K562 (cell line): ENCODE measurements around the gene GNRH2. TPM values are rescaled to one million over a fixed set of nuclear protein-coding genes. Genes with fewer than 3 reads are reported as not detected.
"Not testable (repeated sequence)": the region's sequence is repeated elsewhere in the genome, so short reads cannot be mapped to it uniquely, and the experiment has no call there.

Experiments
- ATAC-seq: fragments of 200-7000 bp; cut with Tn5 transposase; 3 replicates; pipeline ENCODE4 v1.9.1; 2020; ENCODE audit warnings: moderate library complexity
- BruUV-seq: library from RNA; stranded (reverse); fragments of 400-500 nt; replicated peaks from 2 replicates; lab custom pipeline; 2021; lab: Mats Ljungman, UMichigan
- CTCF ChIA-PET: fragments of 300-600 bp; formaldehyde crosslinking; extraction: SDS; loops from one replicate; lab custom pipeline; 2021; ENCODE audit warnings: low intra/inter-chr PET ratio; lab: Yijun Ruan, JAX
- POLR2A ChIA-PET: fragments of 300-600, 350-650 bp; sonication (Branson Sonifier 250); formaldehyde crosslinking; extraction: SDS; loops from one replicate; lab custom pipeline; 2021; ENCODE audit warnings: antibody characterized with exemption, inconsistent platforms; lab: Yijun Ruan, JAX
- DNase-seq, 4 experiments: peaks; one replicate each; pipeline versions ENCODE4 v3.0.0 to v3.0.0-alpha.2; 2011 to 2018; ENCODE audit warnings: low spot score in 3 of 4, mixed read lengths in 3 of 4; ENCODE audit errors: extremely low read depth in 1 of 4
- FAIRE-seq: peaks from 2 replicates; lab custom pipeline; 2011; peaks lifted over from hg19 to GRCh38; lab: Jason Lieb, UNC
- H2AFZ ChIP-seq: 2 replicates; pipeline ENCODE4 v1.6.0; 2011; ENCODE audit warnings: low read depth, low read length, control low read depth, inconsistent platforms
- H3K27ac ChIP-seq: fragments of 200-600 bp; 3 replicates; pipeline ENCODE4 v1.8.0; 2011; ENCODE audit warnings: low read depth, mild to moderate bottlenecking, control low read depth, inconsistent platforms, low read length, moderate library complexity, mixed read lengths; ENCODE audit errors: extremely low read depth
- H3K27me3 ChIP-seq, 2 experiments: fragments of 300-600 bp in 1 of 2; 2 replicates in 1 of 2; 3 replicates in 1 of 2; pipeline versions ENCODE4 v1.6.0 to v1.8.0; 2011; ENCODE audit warnings: inconsistent platforms in 2 of 2, low read length in 2 of 2, mild to moderate bottlenecking in 1 of 2, mixed read lengths in 1 of 2, moderate library complexity in 1 of 2; ENCODE audit not compliant: control insufficient read depth in 2 of 2, insufficient read depth in 2 of 2
- H3K36me3 ChIP-seq: fragments of 300-600 bp; 3 replicates; pipeline ENCODE4 v1.8.0; 2011; ENCODE audit warnings: mild to moderate bottlenecking, low read length, inconsistent platforms; ENCODE audit not compliant: control insufficient read depth, insufficient read depth
- H3K4me1 ChIP-seq, 2 experiments: fragments of 200-600 bp in 1 of 2; replicated peaks in 1 of 2; 2 replicates in 1 of 2; 3 replicates in 1 of 2; pipeline versions ENCODE4 v1.5.1 to v1.8.0; 2011; ENCODE audit warnings: inconsistent platforms in 2 of 2, low read length in 2 of 2, mild to moderate bottlenecking in 1 of 2, mixed read lengths in 1 of 2, moderate library complexity in 1 of 2; ENCODE audit not compliant: control insufficient read depth in 2 of 2, insufficient read depth in 2 of 2
- H3K4me2 ChIP-seq: 2 replicates; pipeline ENCODE4 v1.6.1; 2011; ENCODE audit warnings: low read length, control low read depth, inconsistent platforms, mixed read lengths; ENCODE audit not compliant: insufficient read depth
- H3K4me3 ChIP-seq: fragments of 200-600 bp; sonication (generic), shearing (Covaris generic); 2 replicates; pipeline ENCODE4 v1.5.1; 2016; ENCODE audit warnings: control low read depth, inconsistent platforms
- H3K79me2 ChIP-seq: fragments of 200-600 bp; 3 replicates; pipeline ENCODE4 v1.8.0; 2011; ENCODE audit warnings: low read length, inconsistent platforms; ENCODE audit not compliant: control insufficient read depth, insufficient read depth
- H3K9ac ChIP-seq, 2 experiments: 2 replicates each; pipeline versions ENCODE4 v1.6.0 to v1.6.1; 2011; ENCODE audit warnings: low read depth in 2 of 2, low read length in 2 of 2, control low read depth in 1 of 2, inconsistent platforms in 1 of 2, mild to moderate bottlenecking in 1 of 2, mixed read lengths in 1 of 2; ENCODE audit not compliant: insufficient read depth in 1 of 2
- H3K9me1 ChIP-seq: one replicate; pipeline ENCODE4 v1.6.0; 2011; ENCODE audit warnings: inconsistent platforms, mild to moderate bottlenecking, low read length, moderate library complexity; ENCODE audit not compliant: control insufficient read depth, insufficient read depth
- H3K9me3 ChIP-seq: replicated peaks from 2 replicates; pipeline ENCODE4 v1.5.1; 2011; ENCODE audit warnings: low read depth, low read length, inconsistent platforms; ENCODE audit not compliant: control insufficient read depth, insufficient read depth
- H4K20me1 ChIP-seq: replicated peaks from 2 replicates; pipeline ENCODE4 v1.6.1; 2011; ENCODE audit warnings: low read length, inconsistent platforms, mixed read lengths; ENCODE audit not compliant: control insufficient read depth, insufficient read depth
- BMI1 ChIP-seq: fragments of 150-350 bp; IDR thresholded peaks from 2 replicates; pipeline ENCODE4 v1.6.1; 2014; ENCODE audit warnings: low read length
- HMBOX1 ChIP-seq: sonication (generic); IDR thresholded peaks from 2 replicates; pipeline ENCODE4 v1.6.1; 2016
- POLR2AphosphoS2 ChIP-seq: IDR thresholded peaks from 2 replicates; pipeline ENCODE4 v1.6.1; 2012; ENCODE audit warnings: low read length, improper control_type of control experiment
- POU5F1 ChIP-seq: fragments of 150-350 bp; IDR thresholded peaks from 2 replicates; pipeline ENCODE4 v1.6.1; 2014; ENCODE audit warnings: borderline replicate concordance, low read length, low read depth, mild to moderate bottlenecking; ENCODE audit not compliant: partially characterized antibody
- STAT6 ChIP-seq: sonication (generic); formaldehyde crosslinking; IDR thresholded peaks from 2 replicates; pipeline ENCODE4 v1.8.1; 2023; ENCODE audit warnings: mild to moderate bottlenecking, missing genetic modification reagents
- ZNF408 ChIP-seq: fragments of 250-450 bp; sonication (Bioruptor Pico); IDR thresholded peaks from 2 replicates; pipeline ENCODE4 v1.4.0; 2020; ENCODE audit warnings: low read depth, mild to moderate bottlenecking, moderate library complexity
- ZNF644 ChIP-seq: fragments of 200-800 bp; sonication (Bioruptor generic); IDR thresholded peaks from 2 replicates; pipeline ENCODE4 v1.6.1; 2016; ENCODE audit warnings: low read depth, missing genetic modification characterization, missing compliant biosample characterization
- WGBS: fragments of 100-300 bp; shearing (Covaris generic); methylation state at CpG from one replicate; pipeline ENCODE4 v1.1.6; 2016; ENCODE audit warnings: low coverage, mixed read lengths; ENCODE audit not compliant: insufficient coverage; ENCODE audit errors: missing lambda C conversion rate; 5-methylcytosine and 5-hydroxymethylcytosine counted together
- in situ Hi-C: fragments of 300-500 bp; cut with MboI; formaldehyde crosslinking; loops from 4 replicates; pipeline ENCODE4 v1.15.0; 2018; ENCODE audit warnings: inconsistent platforms, mixed read lengths
- intact Hi-C: fragments of 100-400 bp; cut with micrococcal nuclease; formaldehyde crosslinking; loops from 2 replicates; pipeline ENCODE4 v1.14.2; 2022
- polyA plus RNA-seq, 8 experiments: library from polyadenylated mRNA; depleted of rRNA in 4 of 8; stranded (reverse) in 5 of 8; unstranded in 3 of 8; fragments of >200 nt; fragmentation: Nextera tagmentation in 2 of 8; fragmentation: Illumina TruSeq in 1 of 8; extraction: Ambion mirVana in 2 of 8; extraction: Trizol in 1 of 8; gene quantifications; 2 replicates each; pipeline versions ENCODE4 v1.2.1 to v1.2.3, GENCODE V29; 2011 to 2014; ENCODE audit warnings: inconsistent platforms in 1 of 8, missing spikeins in 1 of 8
- total RNA-seq, 7 experiments: library from RNA; depleted of rRNA in 6 of 7; stranded (reverse); fragments of >200 nt in 6 of 7; fragmentation: Illumina TruSeq in 2 of 7; extraction: Trizol in 2 of 7; gene quantifications; 2 replicates each; pipeline versions ENCODE4 v1.2.1 to v1.2.3, GENCODE V29; 2011 to 2021; ENCODE audit warnings: low replicate concordance in 1 of 7

The GNRH2 gene
- total and polyA plus RNA-seq, 9 of the 15 experiments (the other 6 are each of a cell fraction or from before 2014, with no cell fraction given) = 0.11 to 0.50 (median 0.24) TPM; not detected in 5

GRCh38 chr20:3059489-3059888 is 16.1 kb downstream of the GNRH2 start:
- H3K9ac ChIP-seq = peak overlapping the region in 1 of 2 experiments; percentile 26; a peak in 1 of 4 replicates
- H3K36me3 ChIP-seq = no peaks in the 10 kb centered on the region
- H3K4me1 ChIP-seq = no peaks in the 10 kb centered on the region
- FAIRE-seq (no peak), DNase-seq (no peak), ATAC-seq (no peak)
- in situ Hi-C loops = no loop called here
- ChIA-PET CTCF (no interaction called here), POLR2A (no interaction called here)
- H3K4me2 ChIP-seq = no peak overlapping the region
- H3K27me3 ChIP-seq = no peaks in the 10 kb centered on the region
- H3K79me2 ChIP-seq = no peaks in the 10 kb centered on the region
- 19% methylated on average over 3 of the region's 3 CpGs for WGBS
- BruUV-seq = no TSS peak
- H3K4me3 ChIP-seq = no peak overlapping the region
- no peak for TF ChIP-seq ZNF644 (tag)
- TF ChIP-seq POLR2AphosphoS2 = no peak
- no peak for TF ChIP-seq BMI1
- TF ChIP-seq ZNF408 (CRISPR knock-in tag) = no peak
- no peak for TF ChIP-seq POU5F1
- TF ChIP-seq HMBOX1 = no peak
- no peak for TF ChIP-seq STAT6 (CRISPR knock-in tag)
- TF ChIP-seq, all 486 proteins: peak for 0
- H4K20me1 ChIP-seq = no peaks in the 10 kb centered on the region
- intact Hi-C loops = loop anchor here (10.0 kb wide), 1 partner anchor 215 kb away; no protein-coding TSS in a partner anchor
- H3K9me3 ChIP-seq = no peaks in the 10 kb centered on the region
- H3K27ac ChIP-seq = no peak overlapping the region
- H2AFZ ChIP-seq = no peak overlapping the region
- no peaks in the 10 kb centered on the region for H3K9me1 ChIP-seq

GRCh38 chr20:3064119-3064518 is 20.7 kb downstream of the GNRH2 start:
- BruUV-seq, FAIRE-seq, in situ Hi-C loops: not testable (repeated sequence)

More at GRCh38 chr20:3064119-3064518, 20.7 kb downstream of the GNRH2 start:
- H3K4me2 ChIP-seq, H3K4me3 ChIP-seq, DNase-seq, H3K27me3 ChIP-seq, H3K27ac ChIP-seq, H3K79me2 ChIP-seq, intact Hi-C loops, H3K9ac ChIP-seq, H3K36me3 ChIP-seq, H4K20me1 ChIP-seq, H2AFZ ChIP-seq, H3K9me3 ChIP-seq, H3K4me1 ChIP-seq, ATAC-seq, H3K9me1 ChIP-seq, CTCF ChIA-PET: not testable (repeated sequence)
- POLR2A ChIA-PET = interaction anchor here (0.6 kb wide), 1 partner anchor 1498 kb away, joined by 3 read pairs; no protein-coding TSS in a partner anchor
- WGBS = 43% methylated on average over 6 of the region's 6 CpGs
